Fibroblast of skin of abdomen (primary cell): Measurements from ENCODE around the gene RGS7.
A peak's percentile ranks its signal among the peaks of the same experiment; 100 is the strongest.

Experiments
- DNase-seq: peaks from one replicate; pipeline ENCODE4 v3.0.0-alpha.2; 2013

RGS7 gene

DNA sequence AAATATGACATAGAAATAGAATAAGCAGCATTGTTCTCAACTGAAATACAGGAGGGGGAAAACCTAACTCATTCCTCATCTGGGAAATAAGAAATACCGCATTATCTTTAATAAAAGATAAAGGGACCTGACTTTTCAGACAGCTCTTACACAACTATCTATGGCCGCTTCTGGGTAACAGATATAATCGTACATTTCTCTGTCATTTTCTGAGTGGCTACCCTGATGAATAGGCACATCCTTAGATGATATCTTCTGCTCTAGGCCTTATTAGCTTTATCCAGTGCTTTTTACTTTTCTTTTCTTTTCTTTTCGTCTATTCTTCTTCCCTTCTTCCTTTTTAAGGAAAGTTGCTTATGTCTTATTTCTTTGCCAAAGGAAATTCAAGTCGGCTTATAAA, 388.1 kb downstream of the RGS7 start:
- no peak for DNase-seq

GRCh38 chr1:240967070-240967724, 389.8 kb downstream of the RGS7 start:
- DNase-seq, result no peak

- DNase-seq, result peak; percentile 3
Measured at GRCh38 chr1:240965581-240966091, 391.4 kb downstream of the RGS7 start.

GRCh38 chr1:240962086-240962485, 394.9 kb downstream of the RGS7 start:
- DNase-seq, result no peak

- no peak for DNase-seq
Measured at GRCh38 chr1:240956424-240956823, 400.6 kb downstream of the RGS7 start.

DNA sequence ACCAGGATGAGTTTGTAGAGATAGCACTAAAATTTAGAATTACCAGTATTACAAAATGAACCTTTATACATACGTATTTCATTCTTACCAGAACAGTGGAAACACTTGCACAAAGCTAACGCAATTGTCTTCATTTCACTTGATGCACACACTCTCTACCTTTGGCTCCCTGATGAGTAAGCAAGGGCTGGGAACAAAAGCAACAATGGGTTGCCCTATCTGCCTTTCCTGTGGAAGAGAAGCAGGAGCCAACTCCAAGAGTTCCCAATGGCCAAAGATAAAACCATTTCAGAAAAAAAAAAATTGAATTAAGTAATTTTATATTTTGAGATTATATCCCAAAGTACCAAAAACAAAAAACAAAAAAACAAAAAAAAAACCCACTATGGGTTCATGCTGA, 401.0 kb downstream of the RGS7 start:
- no peak for DNase-seq

DNA sequence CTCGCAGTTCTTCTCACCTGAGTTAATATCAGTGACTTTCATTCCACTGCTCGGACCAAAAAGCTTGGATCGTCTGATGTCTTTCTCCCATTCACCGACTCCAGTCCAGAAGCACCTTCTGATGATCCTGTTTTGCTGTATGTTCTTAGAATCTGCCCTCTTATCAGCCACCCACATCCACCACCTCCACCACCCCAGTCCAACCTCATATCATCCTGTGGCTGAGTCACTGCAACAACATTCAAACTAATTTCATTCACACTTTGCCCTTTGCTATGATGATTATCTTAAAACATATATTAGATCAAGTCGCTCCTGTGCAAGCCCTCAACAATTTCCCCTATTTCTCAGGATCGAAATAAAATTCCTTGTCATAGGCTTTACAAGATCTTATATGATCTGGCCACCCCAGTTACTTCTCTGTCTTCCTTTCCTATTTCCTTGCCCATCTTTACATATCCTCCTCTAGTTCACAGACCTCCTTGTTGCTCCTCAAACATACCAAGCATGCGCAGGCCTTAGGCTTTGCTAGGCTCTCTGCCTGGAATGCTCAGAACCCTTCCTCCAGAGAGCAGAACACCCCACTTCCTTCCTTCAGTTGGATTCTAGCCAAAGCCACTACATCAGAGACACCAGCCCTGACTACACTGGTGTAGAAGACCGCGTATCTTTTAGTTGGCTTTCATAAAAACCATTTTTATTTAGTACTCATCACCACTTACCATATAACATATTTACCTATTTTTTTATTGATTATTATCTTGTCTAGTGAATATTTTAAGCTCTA, 409.4 kb downstream of the RGS7 start:
- no peak for DNase-seq

DNA sequence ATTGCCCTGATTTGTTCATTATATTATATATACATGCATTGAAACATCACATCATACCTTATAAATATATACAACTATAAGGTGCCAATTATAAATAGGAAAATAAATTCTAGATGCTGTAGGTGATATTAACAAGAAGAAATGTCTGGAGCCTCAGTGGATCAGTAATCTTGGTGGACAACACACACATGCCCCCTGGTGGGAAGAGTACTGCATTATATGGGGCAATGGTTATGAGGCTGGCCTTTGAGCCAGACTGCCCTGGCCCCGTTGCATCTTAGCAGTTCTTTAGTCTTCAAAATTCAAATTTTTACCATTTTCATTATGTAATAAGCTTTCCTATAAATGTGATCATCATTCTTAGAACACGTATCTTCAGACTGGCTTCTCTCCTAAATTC, 410.1 kb downstream of the RGS7 start:
- peak; percentile 47 for DNase-seq

DNA sequence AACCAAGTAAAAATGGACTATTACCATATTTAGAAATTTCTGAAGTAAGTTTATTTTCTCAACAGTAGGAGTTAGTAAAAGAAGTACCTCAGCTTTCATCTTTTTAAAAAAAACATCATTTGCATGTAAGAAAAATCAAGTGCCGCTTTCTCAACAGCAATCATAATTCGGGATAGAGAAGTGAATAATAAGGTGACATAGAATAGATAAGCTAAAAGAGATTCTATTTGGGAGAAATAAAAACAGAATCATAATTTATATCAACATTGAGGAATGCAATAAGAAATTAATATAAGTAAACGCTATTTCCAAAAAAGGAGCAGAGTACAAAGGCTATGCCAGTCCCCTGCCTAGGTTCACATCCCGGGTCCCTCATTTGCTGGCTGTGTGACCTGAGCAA, 414.1 kb downstream of the RGS7 start:
- DNase-seq, result no peak

- no peak for DNase-seq
Measured at GRCh38 chr1:240941701-240942370, 415.2 kb downstream of the RGS7 start.

GRCh38 chr1:240936911-240937668, 419.9 kb downstream of the RGS7 start:
- DNase-seq, result no peak

DNA sequence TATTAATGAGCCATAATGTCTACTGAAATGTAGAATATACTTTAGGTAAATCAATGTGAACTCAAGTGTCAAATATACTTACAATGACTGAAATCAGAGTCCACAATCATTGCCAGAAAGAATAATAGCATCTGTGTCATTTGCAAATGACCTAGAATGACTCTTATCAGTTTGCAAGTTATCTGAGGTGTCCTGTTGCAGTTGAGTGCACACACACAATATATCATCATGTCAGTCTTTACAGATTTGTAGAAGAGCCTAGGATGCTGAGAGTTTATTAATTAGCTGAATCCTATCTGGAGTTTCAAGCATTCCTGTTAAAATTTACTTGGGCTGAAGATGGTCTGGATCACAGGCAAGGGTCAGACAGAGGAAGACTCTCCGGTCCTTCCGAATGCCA, 421.1 kb downstream of the RGS7 start:
- no peak for DNase-seq

- DNase-seq, result no peak
Measured at GRCh38 chr1:240931031-240931430, 426.0 kb downstream of the RGS7 start.

GRCh38 chr1:240928265-240928664, 428.7 kb downstream of the RGS7 start:
- DNase-seq, result no peak

DNA sequence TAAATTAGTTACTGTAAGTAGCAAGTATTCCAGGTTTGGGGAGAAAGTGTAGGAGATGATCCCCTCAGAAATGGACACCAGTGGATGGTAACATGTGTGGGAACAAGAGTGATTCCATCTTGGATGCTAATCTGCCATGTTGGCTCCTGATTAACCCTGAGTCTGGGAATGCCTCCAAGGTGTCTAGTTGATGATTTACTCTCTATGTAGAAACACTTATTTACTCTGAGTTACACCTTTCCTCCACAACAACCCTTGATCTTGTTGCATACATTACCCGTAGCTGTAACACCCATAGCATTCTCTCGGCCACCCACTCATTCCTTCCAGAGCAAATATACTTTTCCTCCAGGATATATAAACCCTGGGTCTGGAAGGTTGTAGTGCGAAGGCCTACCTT, 429.2 kb downstream of the RGS7 start:
- no peak for DNase-seq

DNA sequence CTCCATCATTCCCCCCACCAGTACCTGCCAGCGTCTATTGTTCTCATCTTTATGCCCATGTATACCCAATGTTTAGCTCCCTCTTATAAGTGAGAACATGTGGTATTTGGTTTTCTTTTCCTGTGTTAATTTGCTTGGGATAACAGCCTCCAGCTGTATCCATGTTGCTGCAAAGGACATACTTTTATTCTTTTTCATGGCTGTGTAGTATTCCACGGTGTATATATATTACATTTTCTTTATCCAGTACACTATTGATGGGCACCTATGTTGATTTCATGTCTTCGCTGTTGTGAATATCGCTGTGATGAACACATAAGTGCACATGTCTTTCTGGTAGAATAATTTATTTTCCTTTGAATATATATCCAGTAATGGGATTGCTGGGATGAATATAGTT, 431.7 kb downstream of the RGS7 start:
- no peak for DNase-seq

GRCh38 chr1:240917976-240918375, 439.0 kb downstream of the RGS7 start:
- no peak for DNase-seq

GRCh38 chr1:240914506-240914905, 442.5 kb downstream of the RGS7 start:
- no peak for DNase-seq

DNA sequence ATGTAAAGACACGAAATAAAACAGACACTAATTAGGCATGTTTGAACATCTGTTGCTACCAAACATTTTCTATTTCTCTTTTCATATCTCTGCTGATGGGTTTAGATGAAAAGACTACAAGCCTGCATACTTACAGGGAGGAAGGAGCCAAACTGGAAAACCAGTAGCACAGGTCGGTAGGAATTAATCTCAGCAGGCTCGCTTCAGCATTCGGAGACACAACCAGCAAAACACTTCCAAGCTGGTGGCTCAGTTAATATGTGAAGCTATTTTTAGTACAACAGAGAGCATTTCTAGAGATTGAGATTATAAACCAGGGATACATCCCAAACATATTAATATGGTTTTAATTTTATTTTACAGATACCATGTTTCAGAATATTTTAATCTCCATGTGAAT, 444.2 kb downstream of the RGS7 start:
- DNase-seq, result no peak

- DNase-seq, result no peak
Measured at GRCh38 chr1:240909701-240910457, 447.1 kb downstream of the RGS7 start.

- DNase-seq, result no peak
Measured at GRCh38 chr1:240906477-240906876, 450.5 kb downstream of the RGS7 start.

DNA sequence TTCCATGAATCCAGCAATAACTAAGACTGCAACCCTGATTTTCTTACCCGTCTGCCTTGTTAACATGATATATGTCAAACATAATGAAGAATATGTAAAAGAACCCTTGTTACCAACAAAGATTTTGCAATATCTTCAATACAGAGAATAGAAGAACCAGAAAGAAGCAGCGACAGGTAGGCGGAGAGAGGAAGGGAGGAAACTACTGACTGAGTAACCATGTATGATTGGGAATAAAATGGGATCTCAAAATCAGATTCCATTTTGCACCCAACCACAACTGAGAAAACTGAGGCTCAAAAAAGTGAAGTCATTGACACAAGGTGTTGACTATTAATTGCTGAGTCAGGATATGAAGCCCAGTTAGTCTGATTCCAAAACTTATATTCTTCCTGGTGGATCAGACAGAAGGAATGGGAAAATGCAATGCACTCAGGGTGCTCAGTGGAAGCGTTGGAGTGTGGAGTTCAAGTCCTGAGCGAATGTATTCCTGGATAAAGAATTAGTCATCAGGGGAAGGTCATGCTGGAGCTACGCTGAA, 451.7 kb downstream of the RGS7 start:
- DNase-seq, result no peak
